ENCODE data around the gene APLNR. TPM values are rescaled to one million over a fixed set of nuclear protein-coding genes. Genes with fewer than 3 reads are reported as not detected.

The APLNR gene
- total RNA-seq, 2 donors from 2014 or later: 1.8 to 4.3 TPM

DNA sequence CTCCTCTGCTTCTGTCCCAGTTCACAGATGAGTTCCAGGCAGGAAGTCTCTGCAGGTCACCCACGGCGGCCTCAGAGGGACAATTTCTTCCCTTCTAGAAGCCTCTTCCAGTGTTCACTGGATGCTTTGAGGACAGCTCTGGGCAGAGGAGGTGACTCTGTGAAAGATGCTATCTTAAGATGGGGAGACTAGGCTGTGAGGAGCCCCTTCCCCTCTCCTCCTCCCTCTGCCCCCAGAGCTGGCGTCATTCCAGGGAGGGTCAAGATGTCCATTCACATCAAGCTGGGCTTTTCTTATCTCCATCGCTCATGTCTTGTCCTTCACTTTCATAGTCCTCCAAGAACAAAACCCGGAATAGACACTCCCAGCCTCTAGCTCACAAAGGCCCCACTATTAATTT is 3.3 kb downstream of the APLNR start:
- Histone ChIP-seq H3K27ac (no peak overlapping the region), H3K4me3 (no peak overlapping the region), H3K4me1 (ENCODE audit: control insufficient read depth in 1 of 2, low read depth in 2 of 2) (no peaks in the 10 kb centered on the region), H3K27me3 (replicated peaks; ENCODE audit: insufficient read depth) (no peaks in the 10 kb centered on the region), H3K36me3 (no peaks in the 10 kb centered on the region), H3K9me3 (no peaks in the 10 kb centered on the region)
- ATAC-seq (ENCODE audit: insufficient number of reproducible peaks, low FRiP score, low read depth) (no peak), DNase-seq (ENCODE audit: low spot score) (no peak)
- TF ChIP-seq CTCF (IDR thresholded peaks at IDR 0.05): no peak

GRCh38 chr11:57231539-57232253 is 5.4 kb downstream of the APLNR start:
- no peak overlapping the region for H3K4me3 ChIP-seq
- H3K27ac ChIP-seq: no peak overlapping the region
- H3K36me3 ChIP-seq: no peaks in the 10 kb centered on the region
- DNase-seq (ENCODE audit: low spot score): no peak
- ATAC-seq (ENCODE audit: insufficient number of reproducible peaks, low FRiP score, low read depth): no peak
- TF ChIP-seq CTCF (IDR thresholded peaks at IDR 0.05): no peak
- no peaks in the 10 kb centered on the region for H3K9me3 ChIP-seq
- no peaks in the 10 kb centered on the region for H3K27me3 ChIP-seq (replicated peaks; ENCODE audit: insufficient read depth)
- no peaks in the 10 kb centered on the region for H3K4me1 ChIP-seq (ENCODE audit: control insufficient read depth in 1 of 2, low read depth in 2 of 2)

DNA sequence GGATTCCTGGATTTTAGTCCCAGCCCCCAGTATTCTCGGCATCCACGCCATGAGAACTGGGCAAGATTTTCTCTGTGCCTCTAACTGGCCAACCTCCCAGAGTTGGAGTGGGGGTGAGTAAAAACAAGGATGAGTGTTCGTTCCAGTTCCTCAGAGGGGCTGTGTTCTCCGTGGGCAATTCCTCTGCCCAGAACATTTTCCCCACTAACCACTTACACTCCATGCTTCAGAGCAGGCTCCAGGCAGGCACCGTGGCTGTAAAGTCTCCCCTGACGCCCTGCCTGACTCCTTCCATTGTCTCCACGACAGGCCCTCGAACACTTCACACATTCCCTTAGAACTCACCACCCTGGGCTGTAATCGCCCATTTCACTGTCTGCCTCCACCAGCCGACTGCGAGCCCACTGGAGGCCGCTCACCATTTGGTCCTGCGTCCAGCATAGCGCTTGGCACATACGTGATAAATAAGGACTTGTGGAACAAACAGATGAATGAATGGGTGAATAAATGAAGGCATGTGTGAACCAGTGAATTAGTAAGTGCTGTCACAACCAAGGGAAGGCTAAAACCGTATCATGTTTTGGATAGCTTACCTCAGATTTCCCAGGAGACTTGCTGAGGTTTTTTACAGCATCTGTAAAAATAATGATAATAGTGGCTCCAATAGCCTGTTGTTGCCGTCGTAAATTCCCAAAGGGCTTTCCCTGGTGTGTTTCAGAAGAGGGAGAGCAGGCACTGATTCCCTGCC is 6.1 kb downstream of the APLNR start:
- Histone ChIP-seq H3K27me3 (replicated peaks; ENCODE audit: insufficient read depth) (no peaks in the 10 kb centered on the region), H3K9me3 (no peaks in the 10 kb centered on the region), H3K4me3 (no peak overlapping the region), H3K4me1 (ENCODE audit: control insufficient read depth in 1 of 2, low read depth in 2 of 2) (no peaks in the 10 kb centered on the region), H3K36me3 (no peaks in the 10 kb centered on the region), H3K27ac (no peak overlapping the region)
- ATAC-seq (ENCODE audit: insufficient number of reproducible peaks, low FRiP score, low read depth) (no peak), DNase-seq (ENCODE audit: low spot score) (no peak)
- TF ChIP-seq CTCF (IDR thresholded peaks at IDR 0.05): no peak

DNA sequence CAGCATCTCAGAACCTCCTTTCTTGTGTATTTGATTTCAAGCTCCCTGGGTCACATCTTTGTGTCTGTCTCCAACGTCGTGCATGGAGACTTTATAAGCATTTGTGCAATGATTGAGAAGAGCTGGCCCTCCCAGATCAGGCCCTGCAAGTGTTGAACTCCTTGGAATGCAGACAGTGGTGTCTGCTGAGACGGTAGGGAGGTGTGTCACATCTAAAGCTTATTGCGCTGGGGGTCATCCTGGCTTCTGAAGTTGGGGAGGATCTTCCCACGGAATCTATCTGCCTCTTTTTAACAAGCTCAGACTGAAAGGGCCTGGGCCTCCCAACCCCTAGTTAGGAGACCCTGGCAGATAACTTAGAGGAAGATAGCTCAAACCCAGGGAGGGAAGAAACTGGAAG is 6.7 kb downstream of the APLNR start:
- no peak overlapping the region for H3K27ac ChIP-seq
- DNase-seq (ENCODE audit: low spot score): no peak
- H3K9me3 ChIP-seq: no peaks in the 10 kb centered on the region
- no peak for TF ChIP-seq CTCF (IDR thresholded peaks at IDR 0.05)
- no peaks in the 10 kb centered on the region for H3K36me3 ChIP-seq
- H3K27me3 ChIP-seq (replicated peaks; ENCODE audit: insufficient read depth): no peaks in the 10 kb centered on the region
- no peak overlapping the region for H3K4me3 ChIP-seq
- no peak for ATAC-seq (ENCODE audit: insufficient number of reproducible peaks, low FRiP score, low read depth)
- H3K4me1 ChIP-seq (ENCODE audit: control insufficient read depth in 1 of 2, low read depth in 2 of 2): no peaks in the 10 kb centered on the region

DNA sequence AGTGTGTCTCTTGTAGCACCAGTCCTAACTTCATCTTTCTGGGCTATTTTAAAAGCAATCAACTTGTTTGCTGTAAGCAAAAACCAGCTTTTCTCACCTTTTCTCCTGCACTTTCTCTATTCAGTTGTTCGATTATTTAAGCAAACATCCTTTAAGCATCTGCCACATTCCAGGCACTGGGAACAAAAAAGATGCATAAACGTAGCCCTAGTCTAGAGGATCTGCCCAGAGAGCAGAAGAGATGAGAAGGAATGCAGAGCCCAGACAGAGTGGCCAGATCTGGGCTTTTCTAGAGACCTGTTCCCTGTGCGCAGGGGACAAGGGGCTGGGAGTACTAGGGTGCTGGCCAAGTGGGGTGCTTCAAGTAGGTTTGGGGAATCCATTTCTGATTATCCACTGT is 8.4 kb downstream of the APLNR start:
- Histone ChIP-seq H3K4me1 (ENCODE audit: control insufficient read depth in 1 of 2, low read depth in 2 of 2) (no peaks in the 10 kb centered on the region), H3K27ac (no peak overlapping the region), H3K36me3 (no peaks in the 10 kb centered on the region), H3K27me3 (replicated peaks; ENCODE audit: insufficient read depth) (no peaks in the 10 kb centered on the region), H3K4me3 (no peak overlapping the region), H3K9me3 (no peaks in the 10 kb centered on the region)
- DNase-seq (ENCODE audit: low spot score) (no peak), ATAC-seq (ENCODE audit: insufficient number of reproducible peaks, low FRiP score, low read depth) (no peak)
- no peak for TF ChIP-seq CTCF (IDR thresholded peaks at IDR 0.05)

All from thoracic aorta (tissue), 2 donors.